GM21515 (cell line): Measurements from ENCODE around the gene ETS1.

Source experiments
- ATAC-seq: cut with Tn5 transposase; IDR thresholded peaks from one replicate; pipeline ENCODE4 v1.9.1; 2021; ENCODE audit not compliant: unreplicated experiment

The ETS1 gene, protein sequence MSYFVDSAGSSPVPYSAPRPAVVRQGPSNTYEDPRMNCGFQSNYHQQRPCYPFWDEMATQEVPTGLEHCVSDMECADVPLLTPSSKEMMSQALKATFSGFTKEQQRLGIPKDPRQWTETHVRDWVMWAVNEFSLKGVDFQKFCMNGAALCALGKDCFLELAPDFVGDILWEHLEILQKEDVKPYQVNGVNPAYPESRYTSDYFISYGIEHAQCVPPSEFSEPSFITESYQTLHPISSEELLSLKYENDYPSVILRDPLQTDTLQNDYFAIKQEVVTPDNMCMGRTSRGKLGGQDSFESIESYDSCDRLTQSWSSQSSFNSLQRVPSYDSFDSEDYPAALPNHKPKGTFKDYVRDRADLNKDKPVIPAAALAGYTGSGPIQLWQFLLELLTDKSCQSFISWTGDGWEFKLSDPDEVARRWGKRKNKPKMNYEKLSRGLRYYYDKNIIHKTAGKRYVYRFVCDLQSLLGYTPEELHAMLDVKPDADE

DNA sequence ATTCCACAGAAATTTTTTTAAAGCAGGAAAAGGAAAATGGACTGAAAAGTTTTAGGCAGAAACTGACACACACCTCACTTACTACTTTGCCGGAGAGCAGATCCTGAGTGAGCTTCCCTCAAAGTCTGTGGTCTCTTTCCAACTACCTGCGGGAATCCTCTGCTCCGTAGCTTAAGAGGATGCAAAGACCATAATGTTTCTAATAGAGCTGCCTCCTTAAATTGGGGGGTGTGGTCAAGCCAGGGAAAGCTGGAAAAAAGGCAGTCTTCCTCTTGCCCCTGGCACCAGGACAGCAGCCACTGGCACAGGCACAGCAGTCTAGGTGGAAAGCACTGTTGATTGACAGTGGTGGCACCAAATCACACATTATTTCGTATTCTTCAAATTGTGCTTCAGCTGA, at the start of gene ETS1:
Gene ETS1, minus strand, starts transcription at position 144 of the 400 bp plus-strand sequence. CDS start 14,428 bp downstream, outside the sequence.
- no peak for ATAC-seq

DNA sequence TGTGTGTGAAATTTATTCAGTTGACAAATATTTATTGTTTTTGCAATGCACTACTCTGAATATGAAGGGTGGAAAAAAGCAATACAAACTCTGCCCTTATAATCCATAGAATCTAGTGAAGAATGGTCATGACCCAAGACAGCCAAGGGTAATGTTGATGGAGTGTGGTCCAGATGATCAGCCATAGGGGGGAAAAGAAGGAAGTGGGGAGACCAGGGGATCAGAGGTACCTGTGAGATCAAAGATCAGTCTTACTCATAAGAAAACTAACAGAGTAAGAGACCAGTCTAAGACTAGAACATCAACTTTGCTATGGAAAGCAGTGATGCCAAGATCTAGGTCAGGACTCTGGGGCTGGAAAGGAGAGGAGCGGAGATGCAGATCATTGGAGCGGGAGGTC, 47.0 kb upstream of the ETS1 start:
- ATAC-seq = no peak

- ATAC-seq = no peak
Measured at GRCh38 chr11:128633384-128633965, 46.1 kb upstream of the ETS1 start.

- peak; percentile 41 for ATAC-seq
Measured at GRCh38 chr11:128632141-128632791, 44.9 kb upstream of the ETS1 start.

DNA sequence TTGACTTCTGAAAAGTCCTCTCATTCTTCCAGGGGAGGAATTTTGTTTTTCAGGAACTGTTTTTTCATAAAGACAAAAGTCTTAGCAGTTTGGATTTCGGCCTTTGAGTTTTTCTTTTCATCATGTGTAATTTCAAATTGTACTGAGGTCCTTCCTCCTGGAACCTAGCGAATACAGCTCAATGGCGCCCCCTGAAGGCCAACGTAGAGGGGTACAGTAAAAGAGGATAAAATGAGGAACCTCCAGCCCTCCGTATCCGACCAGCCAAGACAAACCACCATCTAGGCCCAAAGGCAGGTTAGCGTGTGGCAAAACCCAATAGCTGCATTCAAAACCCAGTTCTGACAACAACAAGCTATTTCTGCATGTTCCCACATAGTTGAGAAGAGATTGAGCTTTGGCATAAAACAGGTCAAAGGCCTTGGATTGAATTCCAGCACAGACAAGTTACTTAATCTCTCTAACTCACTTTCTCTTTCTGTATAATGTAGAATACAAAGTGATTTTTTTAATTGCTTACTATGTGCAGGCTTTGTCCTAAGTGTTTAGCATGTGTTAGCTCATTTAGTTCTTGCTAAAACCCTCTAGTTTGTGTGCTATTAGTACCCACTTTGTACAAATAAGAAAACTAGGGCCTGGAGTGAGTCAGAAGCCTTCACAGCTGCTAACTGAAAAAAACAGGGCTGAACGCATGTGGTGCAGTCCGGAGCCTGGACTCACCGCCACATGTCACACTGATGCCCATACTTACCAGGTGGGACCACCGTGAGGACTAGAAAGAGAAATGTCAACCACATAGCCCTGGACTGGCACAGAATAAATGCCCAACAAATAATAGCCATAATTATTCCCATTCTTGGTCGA, 43.2 kb upstream of the ETS1 start:
- ATAC-seq = peak; percentile 63

DNA sequence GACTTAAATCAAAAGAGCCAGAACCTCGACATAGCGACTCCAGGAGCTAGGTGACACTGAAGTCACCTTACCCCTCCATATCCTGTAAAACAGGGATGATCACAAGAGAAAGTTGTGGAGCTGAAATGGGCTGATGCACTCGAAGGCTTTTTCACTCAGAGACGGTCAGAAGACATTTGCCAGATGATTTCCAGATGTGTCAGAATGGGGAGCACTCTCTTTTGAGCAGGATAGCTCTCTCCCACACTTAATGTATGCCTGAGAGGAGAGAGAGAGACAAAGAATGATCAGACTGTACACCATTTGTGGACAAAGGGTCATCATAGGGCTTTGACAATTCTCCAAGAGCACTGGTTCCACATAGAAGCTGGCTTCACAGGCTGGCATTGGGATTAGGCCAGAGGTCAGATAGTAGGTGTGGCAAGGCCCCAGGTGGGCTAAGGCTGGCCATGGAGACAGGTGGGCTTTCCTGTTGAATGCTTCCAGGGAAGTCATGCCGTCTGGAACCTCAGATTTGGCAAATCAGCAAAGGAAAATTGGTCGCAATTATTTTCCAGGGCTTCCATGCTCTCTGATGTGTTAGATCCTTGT, 42.3 kb upstream of the ETS1 start:
- no peak for ATAC-seq

DNA sequence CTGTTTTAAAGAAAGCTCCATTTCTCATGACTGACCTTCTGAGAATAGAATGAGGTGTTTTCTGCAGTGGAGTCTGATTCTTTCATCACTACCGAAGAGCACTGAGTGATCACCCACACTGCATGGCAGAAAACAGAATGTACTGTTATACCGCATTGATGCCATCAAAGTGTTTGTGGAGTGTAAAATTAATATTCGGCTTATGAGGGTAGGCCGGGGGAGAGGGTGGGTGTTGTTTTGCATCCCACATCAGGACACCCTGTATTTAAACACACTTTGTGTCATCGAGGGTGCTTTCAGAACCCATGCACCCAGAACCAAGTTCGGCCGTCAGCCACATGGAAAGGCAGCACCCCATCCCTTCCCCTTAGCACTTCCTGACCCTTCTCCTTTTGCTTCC, 41.3 kb upstream of the ETS1 start:
- no peak for ATAC-seq

DNA sequence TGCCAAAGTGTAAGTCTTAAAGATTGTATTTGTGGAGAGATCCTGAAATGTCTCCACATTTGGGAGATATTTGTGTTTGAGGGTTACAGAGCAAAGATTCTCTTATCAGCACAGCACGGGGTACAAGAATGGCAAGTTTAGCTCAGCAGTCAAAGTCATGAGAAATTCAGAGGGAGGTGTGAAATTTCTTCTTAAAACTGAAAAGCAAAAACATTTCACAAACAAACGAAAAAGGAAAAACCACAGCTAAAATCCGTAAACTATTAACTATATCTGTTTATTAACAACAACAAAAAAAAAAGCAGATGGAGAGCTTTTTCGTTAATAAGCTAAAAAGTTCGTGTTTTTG, 40.9 kb upstream of the ETS1 start:
- no peak for ATAC-seq

DNA sequence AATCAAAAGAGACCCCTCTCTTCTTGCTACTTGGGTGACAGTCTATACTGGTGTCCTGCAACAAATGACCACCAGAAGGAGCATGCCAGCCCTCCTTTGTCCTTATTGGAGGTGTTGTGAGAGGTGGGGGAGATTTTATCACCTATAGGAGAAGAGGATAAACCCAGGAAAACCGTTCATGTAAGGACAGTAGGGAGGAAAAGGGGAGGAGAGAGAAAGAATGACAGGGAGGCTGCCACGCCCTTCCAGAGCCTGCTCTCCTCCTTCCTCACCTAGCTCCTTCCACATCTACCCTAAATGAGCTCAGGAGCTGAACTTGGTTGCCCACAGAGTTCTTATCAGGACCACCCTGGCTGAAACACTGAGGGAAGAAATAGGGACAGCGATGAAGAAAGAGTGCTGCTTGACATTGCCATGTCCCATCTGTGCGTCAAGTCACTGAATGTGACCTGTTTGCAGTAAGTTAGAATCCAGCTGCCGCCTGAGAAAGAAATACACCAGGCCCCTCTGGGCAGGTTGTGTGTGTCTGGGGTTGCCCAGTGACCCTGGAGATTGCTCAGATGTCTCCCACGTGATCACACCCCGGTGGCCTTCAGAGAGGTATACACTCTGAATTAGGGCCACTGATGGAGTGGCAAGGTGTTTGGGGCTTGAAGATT, 40.4 kb upstream of the ETS1 start:
- no peak for ATAC-seq

GRCh38 chr11:128626913-128627665, 39.7 kb upstream of the ETS1 start:
- no peak for ATAC-seq

- ATAC-seq = no peak
Measured at GRCh38 chr11:128625746-128626145, 38.4 kb upstream of the ETS1 start.

- no peak for ATAC-seq
Measured at GRCh38 chr11:128625326-128625725, 38.0 kb upstream of the ETS1 start.

DNA sequence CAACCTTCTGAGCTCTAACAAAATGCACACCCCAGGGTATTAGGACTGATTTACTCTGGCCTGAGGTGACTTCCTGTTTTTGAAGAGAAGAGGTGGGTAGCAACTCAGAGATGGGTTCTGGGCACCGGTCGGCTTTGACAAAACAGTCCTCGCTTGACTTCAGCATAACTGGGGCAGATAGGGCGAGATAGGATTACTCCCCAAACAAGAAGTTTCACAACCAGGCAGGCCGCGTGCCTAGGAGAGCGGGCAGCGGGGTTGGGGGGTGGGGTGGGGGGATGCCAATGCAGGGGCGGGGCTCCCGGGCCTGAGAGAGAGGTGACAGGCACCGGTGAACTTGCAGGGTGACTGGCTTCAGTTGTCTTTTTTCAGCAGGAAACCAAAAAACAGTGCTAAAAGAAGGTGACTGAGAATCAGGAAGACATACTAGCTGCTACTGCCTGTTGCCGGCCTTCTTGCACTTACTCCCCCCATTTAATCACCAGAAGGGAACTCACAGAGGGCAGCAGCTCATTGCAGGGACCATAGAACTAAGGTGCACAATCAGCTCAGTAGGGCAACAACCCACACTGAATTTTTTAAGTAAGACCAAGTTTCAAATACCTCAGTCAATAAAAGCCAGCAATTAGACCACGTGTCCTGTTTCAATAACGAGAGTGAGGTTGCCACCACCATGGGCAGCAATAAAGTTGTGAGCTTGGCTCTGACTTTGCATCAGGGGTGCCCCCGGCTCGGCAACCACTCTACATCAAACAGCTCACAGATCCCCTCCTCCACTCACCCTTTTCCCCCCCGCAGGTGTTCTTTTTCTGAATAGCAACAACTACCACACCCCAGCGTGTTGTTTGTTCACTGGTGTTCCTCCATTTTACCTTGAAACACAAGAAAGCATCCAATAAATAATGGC, 37.2 kb upstream of the ETS1 start:
- peak; percentile 42 for ATAC-seq

DNA sequence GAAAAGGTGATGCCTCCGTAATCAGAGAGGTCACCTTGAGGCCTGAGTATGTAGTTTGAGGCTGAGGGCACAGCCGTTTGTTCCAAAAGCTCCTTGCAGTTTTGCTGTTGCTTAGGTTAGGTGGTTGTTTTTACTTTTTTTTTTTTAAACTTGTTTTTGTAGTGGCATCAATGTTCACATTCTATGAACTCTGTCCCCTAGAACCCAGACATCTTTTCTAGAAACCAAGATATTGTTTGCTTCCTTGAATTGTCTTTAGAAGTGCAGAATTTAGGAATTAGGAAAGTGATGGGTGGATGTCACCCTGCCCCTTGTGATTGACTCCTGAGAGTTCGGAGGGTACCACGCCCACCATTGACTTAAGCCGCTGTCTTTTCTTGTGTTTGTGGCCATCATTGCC, 35.7 kb upstream of the ETS1 start:
- ATAC-seq = no peak

DNA sequence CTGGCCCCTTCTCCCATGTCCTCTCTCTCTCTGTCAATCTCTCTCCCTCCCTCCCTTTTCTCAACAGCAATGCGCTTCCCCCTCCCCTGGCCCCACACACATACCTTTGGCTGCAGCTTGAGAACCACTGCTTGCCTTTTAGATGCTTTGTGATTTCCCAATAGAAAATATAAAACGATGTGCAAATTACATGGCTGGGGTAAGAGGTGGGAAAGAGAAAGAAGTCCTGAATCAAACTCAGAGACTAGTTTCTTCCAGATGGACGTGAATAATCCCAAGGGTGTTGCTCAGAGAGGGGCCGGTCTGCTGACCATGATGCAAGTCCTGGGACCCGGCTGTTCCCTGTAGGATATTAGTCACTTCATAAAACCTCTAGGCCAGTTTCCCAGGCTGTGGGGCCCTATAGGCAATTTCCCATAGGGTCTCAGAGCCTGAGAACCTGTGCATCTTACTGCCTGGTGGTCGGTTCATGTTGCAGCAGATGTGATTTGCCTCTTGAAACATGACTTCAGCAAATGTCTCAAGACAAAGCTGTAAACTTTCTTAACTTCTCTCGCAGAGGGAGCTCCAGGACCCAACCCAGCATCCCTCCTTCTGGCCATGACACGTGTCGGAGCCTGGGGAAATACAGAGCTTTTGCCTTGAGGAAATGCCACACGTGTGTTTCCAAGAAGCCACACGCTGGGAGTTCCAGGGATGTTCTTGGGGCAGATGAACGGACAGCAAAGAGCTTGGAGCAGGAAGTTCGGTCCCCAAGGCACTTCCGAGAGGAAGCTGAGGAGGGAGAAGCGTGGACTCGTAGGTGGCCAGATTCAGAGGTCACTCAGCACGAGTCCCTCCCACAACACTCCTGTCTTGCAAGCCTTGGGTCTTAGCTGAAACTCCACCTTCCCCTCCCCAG, 34.5 kb upstream of the ETS1 start:
- no peak for ATAC-seq

DNA sequence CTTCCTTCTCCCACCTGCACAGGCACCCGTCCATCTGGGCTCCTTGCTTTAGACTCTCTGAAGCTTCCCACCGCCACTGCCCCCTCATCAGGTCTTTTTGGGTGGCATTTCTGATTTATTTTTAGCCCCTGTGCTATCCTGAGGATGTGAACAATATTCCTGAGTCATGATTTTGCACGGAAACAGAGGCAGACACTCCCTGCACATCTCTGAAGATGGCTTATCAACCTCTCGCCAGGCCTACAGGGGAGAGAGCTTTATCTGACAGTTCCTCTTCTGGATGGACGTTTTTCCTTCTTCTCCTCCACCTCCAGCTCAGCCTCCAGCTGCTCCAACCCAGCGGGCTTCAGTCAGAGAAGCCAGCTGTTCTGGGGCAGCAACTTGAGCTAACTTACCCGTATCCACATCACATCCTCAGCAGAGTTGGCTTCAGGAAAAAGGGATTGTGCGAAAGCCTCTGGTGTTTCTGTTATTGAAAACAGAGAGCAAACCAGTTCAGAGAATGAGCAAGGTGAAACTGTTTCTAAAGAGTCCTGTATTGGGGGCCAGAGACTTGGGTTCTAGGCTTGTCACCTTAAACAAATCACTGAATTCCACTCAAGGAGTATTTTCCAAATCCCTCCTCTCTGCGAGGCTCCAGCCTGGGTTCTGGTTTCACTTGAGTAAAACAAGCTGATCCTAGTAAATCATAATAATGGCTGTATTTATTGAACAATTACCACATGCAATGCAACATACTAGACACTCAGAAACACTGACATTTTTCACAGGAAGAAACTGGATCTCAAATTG, 33.1 kb upstream of the ETS1 start:
- no peak for ATAC-seq
